ENCODE data around the gene CHDH.

GRCh38 chr3:53830944-53831343, 15.3 kb downstream of the CHDH start:
- TF ChIP-seq CTCF (IDR thresholded peaks at IDR 0.05; ENCODE audit: borderline replicate concordance, extremely low read depth, low read length, poor library complexity, severe bottlenecking) (no peak), EZH2 (IDR thresholded peaks at IDR 0.05; ENCODE audit: borderline replicate concordance, low read depth, low read length, severe bottlenecking) (no peak)
